ENCODE measurements around the gene SAXO2.
"Not testable (repeated sequence)": the region's sequence is repeated elsewhere in the genome, so short reads cannot be mapped to it uniquely, and the experiment has no call there.

The SAXO2 gene

GRCh38 chr15:82313446-82313845, 50.8 kb downstream of the SAXO2 start:
- Histone ChIP-seq H3K27me3 (ENCODE audit: insufficient read depth, low read length, poor library complexity) (no peaks in the 10 kb centered on the region), H3K79me2 (ENCODE audit: insufficient read depth, low read length) (no peaks in the 10 kb centered on the region), H3K9me3 (ENCODE audit: insufficient read depth, low read length, severe bottlenecking) (no peaks in the 10 kb centered on the region), H3K4me2 (ENCODE audit: insufficient read depth, low read length) (no peak overlapping the region), H4K20me1 (ENCODE audit: insufficient read depth, low read length) (no peaks in the 10 kb centered on the region), H3K4me3 (ENCODE audit: low read depth in 1 of 2, low read length in 2 of 2) (no peak overlapping the region), H3K27ac (ENCODE audit: low read length) (no peak overlapping the region), H3K4me1 (ENCODE audit: insufficient read depth, low read length) (no peaks in the 10 kb centered on the region), H2AFZ (ENCODE audit: low read depth, low read length) (no peak overlapping the region), H3K36me3 (ENCODE audit: insufficient read depth, low read length) (no peaks in the 10 kb centered on the region), H3K9ac (ENCODE audit: low read depth, low read length) (no peak overlapping the region)
- no peak for TF ChIP-seq CTCF (IDR thresholded peaks at IDR 0.05; ENCODE audit: borderline replicate concordance, extremely low read depth, low read length, poor library complexity, severe bottlenecking)
- no peak for TF ChIP-seq EZH2 (IDR thresholded peaks at IDR 0.05; ENCODE audit: borderline replicate concordance, low read depth, low read length, severe bottlenecking)
- ATAC-seq (ENCODE audit: insufficient read depth, low read depth), result no peak
- no peak for DNase-seq

- not testable (repeated sequence) for H3K4me2 ChIP-seq (ENCODE audit: insufficient read depth, low read length); H3K4me3 ChIP-seq (ENCODE audit: low read depth in 1 of 2, low read length in 2 of 2); DNase-seq; H2AFZ ChIP-seq (ENCODE audit: low read depth, low read length); H3K79me2 ChIP-seq (ENCODE audit: insufficient read depth, low read length); H3K4me1 ChIP-seq (ENCODE audit: insufficient read depth, low read length); H3K36me3 ChIP-seq (ENCODE audit: insufficient read depth, low read length); H4K20me1 ChIP-seq (ENCODE audit: insufficient read depth, low read length); H3K9me3 ChIP-seq (ENCODE audit: insufficient read depth, low read length, severe bottlenecking); ATAC-seq (ENCODE audit: insufficient read depth, low read depth); H3K9ac ChIP-seq (ENCODE audit: low read depth, low read length); H3K27ac ChIP-seq (ENCODE audit: low read length); H3K27me3 ChIP-seq (ENCODE audit: insufficient read depth, low read length, poor library complexity)
Measured at GRCh38 chr15:82313951-82314768, 51.5 kb downstream of the SAXO2 start.

- H3K4me3 ChIP-seq (ENCODE audit: low read depth in 1 of 2, low read length in 2 of 2), result no peak overlapping the region
- no peaks in the 10 kb centered on the region for H3K9me3 ChIP-seq (ENCODE audit: insufficient read depth, low read length, severe bottlenecking)
- ATAC-seq (ENCODE audit: insufficient read depth, low read depth), result no peak
- H4K20me1 ChIP-seq (ENCODE audit: insufficient read depth, low read length), result no peaks in the 10 kb centered on the region
- no peak for DNase-seq
- no peaks in the 10 kb centered on the region for H3K36me3 ChIP-seq (ENCODE audit: insufficient read depth, low read length)
- H3K27me3 ChIP-seq (ENCODE audit: insufficient read depth, low read length, poor library complexity), result no peaks in the 10 kb centered on the region
- no peaks in the 10 kb centered on the region for H3K4me1 ChIP-seq (ENCODE audit: insufficient read depth, low read length)
- no peak overlapping the region for H3K9ac ChIP-seq (ENCODE audit: low read depth, low read length)
- no peak overlapping the region for H3K4me2 ChIP-seq (ENCODE audit: insufficient read depth, low read length)
- no peak overlapping the region for H2AFZ ChIP-seq (ENCODE audit: low read depth, low read length)
- TF ChIP-seq EZH2 (IDR thresholded peaks at IDR 0.05; ENCODE audit: borderline replicate concordance, low read depth, low read length, severe bottlenecking) (no peak), CTCF (IDR thresholded peaks at IDR 0.05; ENCODE audit: borderline replicate concordance, extremely low read depth, low read length, poor library complexity, severe bottlenecking) (no peak)
- H3K27ac ChIP-seq (ENCODE audit: low read length), result no peak overlapping the region
- no peaks in the 10 kb centered on the region for H3K79me2 ChIP-seq (ENCODE audit: insufficient read depth, low read length)
Measured at GRCh38 chr15:82314769-82315518, 52.3 kb downstream of the SAXO2 start.

GRCh38 chr15:82315519-82316246, 53.1 kb downstream of the SAXO2 start:
- Histone ChIP-seq H3K4me1 (ENCODE audit: insufficient read depth, low read length) (no peaks in the 10 kb centered on the region), H3K36me3 (ENCODE audit: insufficient read depth, low read length) (no peaks in the 10 kb centered on the region), H3K27me3 (ENCODE audit: insufficient read depth, low read length, poor library complexity) (no peaks in the 10 kb centered on the region), H3K4me3 (ENCODE audit: low read depth in 1 of 2, low read length in 2 of 2) (no peak overlapping the region), H2AFZ (ENCODE audit: low read depth, low read length) (no peak overlapping the region), H3K9me3 (ENCODE audit: insufficient read depth, low read length, severe bottlenecking) (no peaks in the 10 kb centered on the region), H3K79me2 (ENCODE audit: insufficient read depth, low read length) (no peaks in the 10 kb centered on the region), H3K4me2 (ENCODE audit: insufficient read depth, low read length) (no peak overlapping the region), H4K20me1 (ENCODE audit: insufficient read depth, low read length) (no peaks in the 10 kb centered on the region), H3K27ac (ENCODE audit: low read length) (no peak overlapping the region), H3K9ac (ENCODE audit: low read depth, low read length) (no peak overlapping the region)
- TF ChIP-seq CTCF (IDR thresholded peaks at IDR 0.05; ENCODE audit: borderline replicate concordance, extremely low read depth, low read length, poor library complexity, severe bottlenecking) (no peak), EZH2 (IDR thresholded peaks at IDR 0.05; ENCODE audit: borderline replicate concordance, low read depth, low read length, severe bottlenecking) (no peak)
- no peak for ATAC-seq (ENCODE audit: insufficient read depth, low read depth)
- no peak for DNase-seq

- ATAC-seq (ENCODE audit: insufficient read depth, low read depth); H3K9ac ChIP-seq (ENCODE audit: low read depth, low read length); H3K27me3 ChIP-seq (ENCODE audit: insufficient read depth, low read length, poor library complexity); H3K36me3 ChIP-seq (ENCODE audit: insufficient read depth, low read length); H3K4me1 ChIP-seq (ENCODE audit: insufficient read depth, low read length); H3K27ac ChIP-seq (ENCODE audit: low read length); H4K20me1 ChIP-seq (ENCODE audit: insufficient read depth, low read length); H3K4me2 ChIP-seq (ENCODE audit: insufficient read depth, low read length); H3K4me3 ChIP-seq (ENCODE audit: low read depth in 1 of 2, low read length in 2 of 2); H2AFZ ChIP-seq (ENCODE audit: low read depth, low read length); H3K79me2 ChIP-seq (ENCODE audit: insufficient read depth, low read length); H3K9me3 ChIP-seq (ENCODE audit: insufficient read depth, low read length, severe bottlenecking); DNase-seq: not testable (repeated sequence)
Measured at GRCh38 chr15:82316247-82317090, 53.9 kb downstream of the SAXO2 start.
